ENCODE measurements around the gene RDH11.
A peak's percentile ranks its signal among the peaks of the same experiment; 100 is the strongest.

- peak; percentile 78 for TF ChIP-seq CEBPB (IDR thresholded peaks at IDR 0.05)
- TF ChIP-seq, protein P1, sequence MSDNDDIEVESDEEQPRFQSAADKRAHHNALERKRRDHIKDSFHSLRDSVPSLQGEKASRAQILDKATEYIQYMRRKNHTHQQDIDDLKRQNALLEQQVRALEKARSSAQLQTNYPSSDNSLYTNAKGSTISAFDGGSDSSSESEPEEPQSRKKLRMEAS (IDR thresholded peaks at IDR 0.05), result no peak
- no peak for TF ChIP-seq EP300 (IDR thresholded peaks at IDR 0.05; ENCODE audit: borderline replicate concordance)
- TF ChIP-seq TEAD4 (IDR thresholded peaks at IDR 0.05), result no peak
- TF ChIP-seq ZBTB7A (IDR thresholded peaks at IDR 0.05; ENCODE audit: low read depth), result no peak
- no peak for TF ChIP-seq FOXM1 (IDR thresholded peaks at IDR 0.05; ENCODE audit: borderline replicate concordance, low read depth)
These were observed 33.7 kb upstream of the RDH11 start for GRCh38 chr14:67729072-67729885.

All from Ishikawa (cell line).